CD4-positive, alpha-beta T cell (primary cell): ENCODE data around the gene SHANK1. TPM values are rescaled to one million over a fixed set of nuclear protein-coding genes. Genes with fewer than 3 reads are reported as not detected.

ENCODE experiments used
- ATAC-seq: fragments of 200-7000 bp; cut with Tn5 transposase; one replicate; pipeline ENCODE4 v1.10.0; 2022; ENCODE audit warnings: mild to moderate bottlenecking; ENCODE audit not compliant: poor library complexity
- CTCF ChIA-PET: fragments of 350-600 bp; sonication (Branson Sonifier 250); formaldehyde crosslinking; loops from one replicate; lab custom pipeline; 2021; ENCODE audit warnings: antibody characterized with exemption, inconsistent platforms; lab: Charles Lee
- POLR2A ChIA-PET: fragments of 350-600 bp; sonication (Branson Sonifier 250); formaldehyde crosslinking; loops from one replicate; lab custom pipeline; 2021; ENCODE audit warnings: antibody characterized with exemption, inconsistent platforms; lab: Charles Lee
- DNase-seq, 14 experiments: peaks; one replicate each; pipeline ENCODE4 v3.0.0-alpha.2; 2013 to 2020; ENCODE audit warnings: mixed read lengths in 2 of 14
- H3K27ac ChIP-seq, 2 donors: one replicate each; pipeline versions ENCODE4 v1.5.1 to v1.7.0; 2013; ENCODE audit warnings: low read length in 2 of 2, low read depth in 1 of 2, mild to moderate bottlenecking in 1 of 2
- H3K27me3 ChIP-seq, 2 experiments: 1 replicate in 1 of 2; 2 replicates in 1 of 2; pipeline versions ENCODE4 v1.6.1 to v1.7.0; 2013; ENCODE audit warnings: low read length in 2 of 2, control low read depth in 1 of 2, mild to moderate bottlenecking in 1 of 2, moderate library complexity in 1 of 2; ENCODE audit not compliant: insufficient read depth in 2 of 2, control insufficient read depth in 1 of 2
- H3K36me3 ChIP-seq: one replicate; pipeline ENCODE4 v1.6.1; 2013; ENCODE audit warnings: low read length, control low read depth; ENCODE audit not compliant: insufficient read depth
- H3K4me1 ChIP-seq: one replicate; pipeline ENCODE4 v1.6.1; 2013; ENCODE audit warnings: low read length, control low read depth; ENCODE audit not compliant: insufficient read depth
- H3K4me3 ChIP-seq: one replicate; pipeline ENCODE4 v1.5.1; 2013; ENCODE audit warnings: mild to moderate bottlenecking, low read length, moderate library complexity
- H3K9me3 ChIP-seq, 2 experiments: 1 replicate in 1 of 2; 2 replicates in 1 of 2; pipeline versions ENCODE4 v1.6.1 to v1.7.0; 2013; ENCODE audit warnings: low read length in 2 of 2, mild to moderate bottlenecking in 2 of 2, control low read depth in 1 of 2, moderate library complexity in 1 of 2; ENCODE audit not compliant: control insufficient read depth in 1 of 2, insufficient read depth in 1 of 2
- H3K27ac Mint-ChIP-seq: one replicate; pipeline ENCODE4 v1.8.0; 2020; ENCODE audit warnings: mixed read lengths
- H3K27me3 Mint-ChIP-seq: one replicate; pipeline ENCODE4 v1.8.0; 2021; ENCODE audit warnings: mixed read lengths
- H3K36me3 Mint-ChIP-seq: one replicate; pipeline ENCODE4 v1.8.0; 2021; ENCODE audit warnings: low read depth, mixed read lengths
- H3K4me1 Mint-ChIP-seq: one replicate; pipeline ENCODE4 v1.8.0; 2021; ENCODE audit warnings: low read depth, mixed read lengths
- H3K4me3 Mint-ChIP-seq: one replicate; pipeline ENCODE4 v1.8.0; 2020; ENCODE audit warnings: mild to moderate bottlenecking, mixed read lengths
- H3K9me3 Mint-ChIP-seq: one replicate; pipeline ENCODE4 v1.8.0; 2020; ENCODE audit warnings: mixed read lengths
- intact Hi-C, 2 experiments: fragments of 100-400 bp; cut with DNase I in 1 of 2; cut with micrococcal nuclease in 1 of 2; formaldehyde crosslinking; loops; one replicate each; pipeline versions ENCODE4 v1.15.1 to v1.9.0; 2023 to 2025; cut with DNase I, micrococcal nuclease
- total RNA-seq, 174 experiments: library from RNA in 2 of 174; stranded (reverse) in 2 of 174; gene quantifications; one replicate each; pipeline ENCODE4 v1.2.3 and lab custom pipeline; 2021 to 2026
- TF ChIP-seq, protein P1 (sequence below): fragments of 200-600 bp; IDR thresholded peaks from one replicate; pipeline ENCODE4 v1.8.0; 2022; ENCODE audit warnings: antibody characterized with exemption, mild to moderate bottlenecking

SHANK1 gene
- total RNA-seq, 2 experiments from 2014 or later, result not detected

DNA sequence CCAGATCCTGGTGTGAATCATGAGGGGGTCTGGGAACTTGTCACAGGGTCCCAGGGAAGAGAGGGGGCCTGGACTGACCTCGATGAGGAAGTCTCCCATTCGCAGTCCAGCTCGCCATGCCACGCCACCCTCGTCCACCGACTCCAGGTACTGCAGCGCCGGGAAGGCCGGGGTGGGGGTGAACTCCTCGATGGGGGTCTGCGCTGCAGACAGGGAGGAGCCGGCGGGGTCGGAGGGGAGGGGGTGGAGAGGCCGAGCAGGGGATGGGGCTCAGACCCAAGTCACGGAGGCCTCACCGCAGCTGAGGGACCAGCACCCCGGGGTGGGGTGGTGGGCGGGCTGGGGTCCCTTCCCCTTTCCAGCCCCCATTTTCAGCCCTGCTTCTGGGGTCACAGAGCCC is 30.8 kb downstream of the SHANK1 start:
- DNase-seq (no peak), ATAC-seq (no peak)
- H3K9me3 Mint-ChIP-seq, result no peaks in the 10 kb centered on the region
- Histone ChIP-seq H3K4me3 (no peak overlapping the region), H3K27me3 (peaks cover 34 to 80% of the 10 kb centered on the region in 2 experiments), H3K4me1 (no peaks in the 10 kb centered on the region), H3K27ac (no peak overlapping the region), H3K36me3 (no peaks in the 10 kb centered on the region), H3K9me3 (peaks cover 0 to 28% of the 10 kb centered on the region in 2 experiments)
- TF ChIP-seq, protein P1, sequence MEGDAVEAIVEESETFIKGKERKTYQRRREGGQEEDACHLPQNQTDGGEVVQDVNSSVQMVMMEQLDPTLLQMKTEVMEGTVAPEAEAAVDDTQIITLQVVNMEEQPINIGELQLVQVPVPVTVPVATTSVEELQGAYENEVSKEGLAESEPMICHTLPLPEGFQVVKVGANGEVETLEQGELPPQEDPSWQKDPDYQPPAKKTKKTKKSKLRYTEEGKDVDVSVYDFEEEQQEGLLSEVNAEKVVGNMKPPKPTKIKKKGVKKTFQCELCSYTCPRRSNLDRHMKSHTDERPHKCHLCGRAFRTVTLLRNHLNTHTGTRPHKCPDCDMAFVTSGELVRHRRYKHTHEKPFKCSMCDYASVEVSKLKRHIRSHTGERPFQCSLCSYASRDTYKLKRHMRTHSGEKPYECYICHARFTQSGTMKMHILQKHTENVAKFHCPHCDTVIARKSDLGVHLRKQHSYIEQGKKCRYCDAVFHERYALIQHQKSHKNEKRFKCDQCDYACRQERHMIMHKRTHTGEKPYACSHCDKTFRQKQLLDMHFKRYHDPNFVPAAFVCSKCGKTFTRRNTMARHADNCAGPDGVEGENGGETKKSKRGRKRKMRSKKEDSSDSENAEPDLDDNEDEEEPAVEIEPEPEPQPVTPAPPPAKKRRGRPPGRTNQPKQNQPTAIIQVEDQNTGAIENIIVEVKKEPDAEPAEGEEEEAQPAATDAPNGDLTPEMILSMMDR, result no peak
- H3K27me3 Mint-ChIP-seq, result peaks cover 73% of the 10 kb centered on the region
- ChIA-PET CTCF (no interaction called here), POLR2A (no interaction called here)
- no peaks in the 10 kb centered on the region for H3K4me1 Mint-ChIP-seq
- intact Hi-C loops, result no loop called here
- no peaks in the 10 kb centered on the region for H3K36me3 Mint-ChIP-seq
- H3K27ac Mint-ChIP-seq, result no peak overlapping the region
- no peak overlapping the region for H3K4me3 Mint-ChIP-seq

DNA sequence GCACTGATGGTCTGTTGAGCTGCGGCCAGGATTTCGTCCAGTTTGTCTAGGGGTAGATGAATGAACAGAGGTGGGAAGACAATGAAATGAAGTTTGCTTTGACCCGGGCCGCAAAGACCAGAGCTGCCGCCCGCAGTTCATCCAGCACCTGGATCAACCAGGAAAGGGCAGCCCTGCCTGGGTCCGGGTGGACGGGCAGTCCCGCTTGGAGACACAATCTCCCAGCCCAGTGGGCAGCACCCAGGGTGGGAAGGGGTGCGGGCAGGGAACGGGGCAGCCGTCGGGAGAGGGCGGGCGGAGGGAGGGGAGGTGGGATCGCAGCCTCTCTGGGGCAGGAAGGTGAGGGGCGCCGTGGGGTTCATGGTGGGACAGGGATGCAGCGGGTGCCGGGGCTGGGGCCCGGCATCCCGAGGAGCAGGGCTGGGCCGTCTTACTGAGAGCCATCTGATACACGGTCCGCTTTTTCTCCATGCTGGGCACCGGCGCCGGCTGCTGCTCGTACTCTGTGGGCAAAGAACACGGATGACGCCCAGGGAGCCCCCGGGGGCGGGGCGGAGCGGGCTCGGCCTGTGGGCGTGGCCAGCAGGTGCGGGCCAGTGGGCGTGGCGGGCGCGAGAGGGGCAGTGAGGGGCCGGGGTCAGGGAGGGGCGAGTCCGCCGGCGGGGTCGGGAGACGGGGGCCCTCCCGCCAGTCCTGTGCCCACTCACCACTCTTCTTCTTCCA is 33.1 kb downstream of the SHANK1 start:
- Histone ChIP-seq H3K4me3 (no peak overlapping the region), H3K4me1 (no peaks in the 10 kb centered on the region), H3K27me3 (peaks cover 27 to 69% of the 10 kb centered on the region in 2 experiments), H3K27ac (no peak overlapping the region), H3K36me3 (no peaks in the 10 kb centered on the region), H3K9me3 (peaks cover 0 to 22% of the 10 kb centered on the region in 2 experiments)
- DNase-seq (no peak), ATAC-seq (no peak)
- intact Hi-C loops, result no loop called here
- no peak overlapping the region for H3K27ac Mint-ChIP-seq
- no peaks in the 10 kb centered on the region for H3K4me1 Mint-ChIP-seq
- ChIA-PET CTCF (no interaction called here), POLR2A (no interaction called here)
- no peaks in the 10 kb centered on the region for H3K9me3 Mint-ChIP-seq
- H3K27me3 Mint-ChIP-seq, result peaks cover 69% of the 10 kb centered on the region
- H3K36me3 Mint-ChIP-seq, result no peaks in the 10 kb centered on the region
- H3K4me3 Mint-ChIP-seq, result no peak overlapping the region
- TF ChIP-seq, protein P1, result no peak

GRCh38 chr19:50679177-50680125 is 40.2 kb downstream of the SHANK1 start:
- intact Hi-C loops, result no loop called here
- peaks cover 26 to 34% of the 10 kb centered on the region in 2 experiments for H3K27me3 ChIP-seq
- ChIA-PET POLR2A (no interaction called here), CTCF (no interaction called here)
- no peaks in the 10 kb centered on the region for H3K36me3 ChIP-seq
- ATAC-seq (peak; percentile 95), DNase-seq (peak; percentile 43 to 86 (median 65))
- Mint-ChIP-seq H3K36me3 (no peaks in the 10 kb centered on the region), H3K27ac (no peak overlapping the region), H3K4me1 (peaks cover 9% of the 10 kb centered on the region), H3K27me3 (peaks cover 74% of the 10 kb centered on the region), H3K4me3 (no peak overlapping the region), H3K9me3 (no peaks in the 10 kb centered on the region)
- H3K27ac ChIP-seq, result no peak overlapping the region
- TF ChIP-seq, protein P1, result no peak
- H3K4me1 ChIP-seq, result peaks cover 6% of the 10 kb centered on the region
- H3K9me3 ChIP-seq, result peaks cover 7 to 20% of the 10 kb centered on the region in 2 experiments
- no peak overlapping the region for H3K4me3 ChIP-seq
